ENCODE measurements around the gene POC1B.

Gene POC1B

DNA sequence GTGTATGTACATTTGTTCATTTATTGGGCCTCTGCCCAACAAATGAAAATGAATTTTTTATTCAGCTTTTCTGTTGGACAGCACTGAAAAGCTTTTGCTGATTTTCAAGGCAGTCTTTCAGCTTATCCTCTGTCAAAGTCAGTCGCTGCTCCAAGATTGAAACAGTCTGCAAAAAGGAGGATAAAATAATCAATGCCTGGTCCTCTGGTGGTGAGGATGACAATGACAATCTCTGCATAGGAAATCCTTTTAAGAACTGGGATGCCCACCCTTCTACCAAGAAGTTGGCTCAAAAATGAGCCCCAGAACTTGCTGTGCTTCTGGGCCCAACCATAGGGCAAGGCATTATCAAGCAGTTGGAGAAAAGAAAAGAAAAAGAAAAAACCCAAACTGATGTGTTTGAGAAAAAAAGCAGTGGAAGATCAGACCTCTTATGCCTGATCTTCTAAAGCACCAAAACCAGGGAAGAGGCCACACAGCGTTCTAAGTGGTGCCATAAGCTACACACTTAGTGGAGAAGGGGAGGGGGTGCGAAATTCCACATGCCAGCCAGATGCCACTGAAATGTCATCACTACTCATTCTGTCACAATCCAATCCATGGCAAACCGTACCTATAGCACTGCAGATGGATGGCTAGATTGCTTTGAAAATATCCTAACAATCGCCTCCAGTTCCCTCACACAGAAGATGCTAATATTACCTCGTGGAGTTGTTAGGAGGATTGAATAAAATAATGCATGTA is 104.6 kb downstream of the POC1B start:
- DNase-seq (ENCODE audit: low spot score), result no peak

DNA sequence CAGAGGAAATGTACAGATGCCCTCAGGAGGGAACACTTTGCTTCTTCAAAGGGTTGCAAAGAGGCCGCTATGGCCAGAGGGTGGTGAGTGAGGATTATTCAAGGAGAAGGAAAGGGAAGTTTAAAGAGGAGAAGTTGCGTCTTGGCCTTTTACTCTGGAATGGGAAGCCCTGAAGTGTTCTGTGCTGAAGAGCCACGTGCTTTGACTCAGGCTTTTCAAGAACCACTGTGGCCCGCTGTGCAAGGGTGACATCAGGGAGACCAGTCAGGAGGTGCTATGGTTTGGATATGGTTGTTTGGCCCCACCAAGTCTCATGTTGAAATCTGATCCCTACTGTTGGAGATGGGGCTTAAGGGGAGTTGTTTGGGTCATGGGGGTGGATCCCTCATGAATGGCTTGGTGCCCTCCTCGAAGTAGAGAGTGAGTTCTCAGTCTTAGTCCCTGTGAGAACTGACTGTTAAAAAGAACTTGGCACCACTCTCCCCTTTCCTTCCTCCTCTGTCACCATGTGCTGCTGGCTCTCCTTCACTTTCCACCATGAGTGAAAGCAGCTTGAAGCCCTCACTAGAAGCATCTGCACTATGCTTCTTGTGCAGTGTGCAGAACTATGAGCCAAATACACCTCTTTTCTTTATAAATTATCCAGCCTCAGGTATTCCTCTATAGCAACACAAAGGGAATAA is 107.5 kb downstream of the POC1B start:
- no peak for DNase-seq (ENCODE audit: low spot score)

DNA sequence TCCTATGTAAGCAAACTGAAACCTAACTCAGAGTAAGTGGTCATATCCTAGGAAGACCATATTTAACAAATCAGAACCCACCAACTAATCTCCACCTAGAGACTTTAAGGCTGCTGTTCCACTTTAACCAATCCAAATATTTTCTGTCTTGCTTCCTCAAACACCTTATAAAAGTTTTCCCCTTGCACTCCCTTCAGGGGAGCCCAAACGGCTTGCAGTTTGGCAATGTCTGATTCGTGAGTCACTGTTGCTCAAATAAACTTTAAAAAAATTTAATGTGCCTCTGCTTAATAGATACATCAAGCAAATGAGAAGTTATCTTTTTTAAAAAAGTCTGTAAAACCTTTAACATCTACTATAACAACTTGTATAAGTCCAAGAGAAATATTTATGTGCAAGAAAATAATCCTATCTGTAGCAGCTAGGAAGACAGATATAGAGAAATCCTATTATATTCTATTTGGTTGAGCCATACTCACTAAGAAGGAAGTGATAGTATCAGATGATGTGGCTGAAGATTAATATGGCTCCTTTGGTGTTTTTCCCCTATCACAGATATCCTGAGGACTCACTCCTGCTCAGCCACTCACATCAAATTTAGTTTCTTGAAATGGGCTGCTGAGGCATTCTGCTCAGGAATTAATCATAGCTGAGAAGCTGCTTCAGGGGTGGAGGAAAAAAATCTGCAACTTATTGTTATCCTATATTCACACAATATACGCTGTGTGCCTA is 108.4 kb downstream of the POC1B start:
- no peak for DNase-seq (ENCODE audit: low spot score)

DNA sequence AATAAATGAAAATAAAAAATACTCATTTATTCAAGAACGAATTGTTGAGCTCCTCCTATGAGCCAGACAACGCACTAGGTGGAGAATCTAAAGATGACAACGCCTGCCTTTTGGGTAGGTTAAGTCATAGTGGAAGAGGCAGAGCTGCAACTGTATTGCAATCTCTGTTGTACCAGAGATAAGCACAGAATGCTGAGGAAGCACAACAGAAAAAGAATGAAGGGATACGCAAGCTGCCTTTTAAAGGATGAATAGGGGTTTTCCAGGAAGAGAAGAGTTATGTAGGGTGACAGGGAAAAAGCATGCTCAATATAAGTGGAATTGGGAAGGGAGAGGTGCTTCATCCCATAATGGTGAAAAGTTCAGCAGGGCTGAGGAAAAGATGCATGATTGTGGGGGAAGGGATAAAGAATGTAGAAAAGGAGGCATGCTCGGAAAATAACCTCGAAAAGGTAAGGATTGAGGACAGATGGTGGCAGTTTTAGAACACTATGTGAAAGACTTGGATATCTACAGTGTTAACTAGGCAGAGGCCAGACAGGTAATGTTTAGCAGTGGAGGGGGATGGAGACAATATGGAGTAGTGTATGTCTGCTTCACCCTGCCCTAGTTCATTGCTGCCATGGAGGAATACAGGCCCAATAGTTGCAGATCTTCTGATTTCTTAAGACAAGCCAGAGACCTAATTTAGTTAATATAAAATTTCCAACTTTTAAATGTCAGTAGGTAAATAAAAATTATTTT is 109.6 kb downstream of the POC1B start:
- no peak for DNase-seq (ENCODE audit: low spot score)

DNA sequence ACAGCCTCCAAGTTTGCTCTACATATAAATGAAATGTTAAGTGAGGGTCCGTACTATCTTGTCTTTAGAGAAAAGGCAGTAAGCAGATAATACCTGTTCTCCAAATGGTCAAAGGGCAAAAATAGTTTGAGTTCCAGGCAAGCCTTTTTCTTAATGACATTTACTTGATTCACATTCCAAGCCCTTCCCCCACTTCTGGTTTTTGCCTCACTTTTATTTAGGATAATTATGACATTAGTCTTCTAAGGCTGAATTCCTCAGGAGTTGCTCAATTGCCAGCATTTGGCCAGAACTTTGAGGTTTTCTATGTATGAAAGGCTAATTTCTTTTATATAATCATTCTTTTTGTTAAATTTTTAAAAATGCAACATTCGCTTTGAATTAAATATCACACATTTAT is 111.0 kb downstream of the POC1B start:
- DNase-seq (ENCODE audit: low spot score), result no peak

DNA sequence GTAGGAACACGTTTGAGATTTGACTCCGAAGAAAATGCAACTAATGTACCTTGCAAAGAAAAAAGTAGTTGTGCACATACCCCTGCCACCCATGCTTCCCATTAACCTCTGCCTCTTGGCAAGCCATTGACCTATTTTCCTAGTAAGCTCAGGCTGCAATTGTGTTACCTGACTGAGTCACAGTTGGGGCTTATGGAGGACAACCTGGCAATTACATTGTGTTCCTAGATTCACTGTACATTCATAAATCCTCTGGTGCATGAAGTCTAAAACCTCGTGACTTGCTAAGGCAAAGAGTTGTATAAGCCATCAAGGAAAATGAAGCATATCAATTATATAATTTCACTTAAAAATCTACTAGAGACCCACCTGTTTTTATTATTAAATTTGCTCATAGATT is 111.5 kb downstream of the POC1B start:
- DNase-seq (ENCODE audit: low spot score), result no peak

DNA sequence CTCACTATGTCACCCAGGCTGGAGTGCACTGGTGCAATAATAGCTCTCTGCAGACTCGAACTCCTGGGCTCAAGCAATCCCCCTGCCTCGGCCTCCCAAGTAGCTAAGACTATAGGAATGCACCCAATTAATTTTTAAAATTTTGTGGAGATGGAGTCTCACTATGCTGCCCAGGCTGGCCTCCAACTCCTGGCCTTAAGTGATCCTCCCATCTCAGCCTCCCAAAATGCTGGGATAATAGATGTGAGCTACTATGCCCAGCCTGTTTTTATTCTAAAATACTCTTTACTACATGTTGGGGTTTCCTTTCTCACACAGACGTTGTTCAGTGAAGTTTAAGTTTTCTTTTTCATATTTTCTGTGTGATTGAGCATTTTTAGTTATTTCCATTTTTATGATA is 112.6 kb downstream of the POC1B start:
- DNase-seq (ENCODE audit: low spot score), result no peak

DNA sequence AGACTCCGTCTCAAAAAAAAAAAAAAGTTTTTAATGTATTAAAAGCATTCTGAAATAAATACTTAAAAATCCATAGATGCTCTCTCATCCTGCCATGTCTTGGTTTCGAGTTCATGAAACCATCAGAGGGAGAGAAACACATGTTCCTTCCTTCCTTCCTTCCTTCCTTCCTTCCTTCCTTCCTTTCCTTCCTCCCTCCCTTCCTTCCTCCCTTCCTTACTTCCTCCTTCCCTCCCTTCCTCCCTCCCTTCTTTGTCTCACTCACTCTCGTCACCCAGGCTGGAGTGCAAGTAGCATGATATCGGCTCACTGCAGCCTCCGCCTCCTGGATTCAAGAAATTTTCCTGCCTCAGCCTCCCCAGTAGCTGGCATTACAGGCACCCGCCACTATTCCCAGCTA is 113.2 kb downstream of the POC1B start:
- DNase-seq (ENCODE audit: low spot score), result no peak

DNA sequence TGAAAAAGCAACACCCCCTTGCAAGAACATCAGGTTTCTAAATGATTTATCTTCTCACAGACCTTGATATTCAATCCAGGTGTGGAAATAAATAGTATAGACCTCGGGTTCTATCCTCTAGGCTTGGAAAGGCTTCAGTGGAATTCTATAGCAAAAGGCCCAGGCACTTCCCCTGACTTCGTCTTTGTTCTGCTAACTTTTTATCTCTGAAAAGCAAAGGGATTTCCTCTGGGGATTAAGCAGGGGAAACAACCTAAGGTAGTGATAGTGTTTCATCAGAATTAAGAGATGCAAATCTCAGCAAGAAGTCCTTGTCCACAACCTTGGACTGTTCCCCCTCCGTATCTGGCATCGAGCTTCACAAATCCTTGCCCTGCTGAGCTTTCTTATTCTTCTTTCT is 114.0 kb downstream of the POC1B start:
- no peak for DNase-seq (ENCODE audit: low spot score)

DNA sequence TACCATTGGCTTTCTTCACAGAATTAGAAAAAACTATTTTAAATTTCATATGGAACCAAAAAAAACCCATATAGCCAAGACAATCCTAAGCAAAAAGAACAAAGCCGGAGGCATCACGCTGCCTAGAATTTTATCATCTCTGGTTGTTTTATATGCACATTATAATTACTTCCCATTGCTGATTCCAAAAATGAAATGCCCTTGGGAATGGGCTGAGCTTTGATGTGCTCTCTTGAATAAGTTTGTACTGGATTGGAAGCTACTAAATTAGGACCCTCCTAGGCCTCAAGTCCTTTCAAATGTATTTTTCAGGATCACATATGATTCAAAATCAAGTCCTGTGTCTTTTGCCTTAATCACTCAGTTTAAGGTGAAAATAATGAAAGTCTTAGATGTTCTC is 114.6 kb downstream of the POC1B start:
- DNase-seq (ENCODE audit: low spot score), result no peak

DNA sequence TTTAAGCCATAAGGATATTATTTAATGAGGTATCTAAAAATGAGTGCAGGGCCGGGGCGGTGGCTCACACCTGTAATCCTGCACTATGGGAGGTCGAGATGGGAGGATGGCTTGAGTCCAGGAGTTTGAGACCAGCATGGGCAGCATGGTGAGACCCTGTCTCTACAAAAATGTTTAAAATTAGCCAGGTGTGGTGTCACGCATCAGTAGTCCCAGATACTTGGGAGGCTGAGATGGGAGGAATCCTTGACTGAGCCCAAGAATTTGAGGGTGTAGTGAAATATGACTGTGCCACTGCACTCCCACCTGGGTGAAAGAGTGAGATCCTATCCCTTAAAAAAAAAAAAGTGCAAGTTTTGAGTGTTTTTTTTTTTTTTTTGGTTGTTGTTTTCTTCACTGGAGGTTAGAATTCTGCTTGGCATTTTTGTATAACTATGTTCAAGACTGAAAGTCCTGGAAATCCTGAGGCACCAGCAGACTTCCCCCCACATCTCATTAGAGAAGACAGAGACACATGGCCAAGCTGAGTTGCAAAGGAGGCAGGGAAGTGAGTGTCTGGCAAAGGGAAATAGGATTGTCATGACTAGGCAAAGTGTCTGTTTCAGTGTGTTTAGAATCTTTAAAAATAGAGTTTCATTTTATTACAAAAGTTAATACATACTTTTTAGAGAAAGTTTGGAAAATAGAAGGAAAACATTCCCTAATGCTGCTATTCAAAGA is 120.1 kb downstream of the POC1B start:
- no peak for DNase-seq (ENCODE audit: low spot score)

DNA sequence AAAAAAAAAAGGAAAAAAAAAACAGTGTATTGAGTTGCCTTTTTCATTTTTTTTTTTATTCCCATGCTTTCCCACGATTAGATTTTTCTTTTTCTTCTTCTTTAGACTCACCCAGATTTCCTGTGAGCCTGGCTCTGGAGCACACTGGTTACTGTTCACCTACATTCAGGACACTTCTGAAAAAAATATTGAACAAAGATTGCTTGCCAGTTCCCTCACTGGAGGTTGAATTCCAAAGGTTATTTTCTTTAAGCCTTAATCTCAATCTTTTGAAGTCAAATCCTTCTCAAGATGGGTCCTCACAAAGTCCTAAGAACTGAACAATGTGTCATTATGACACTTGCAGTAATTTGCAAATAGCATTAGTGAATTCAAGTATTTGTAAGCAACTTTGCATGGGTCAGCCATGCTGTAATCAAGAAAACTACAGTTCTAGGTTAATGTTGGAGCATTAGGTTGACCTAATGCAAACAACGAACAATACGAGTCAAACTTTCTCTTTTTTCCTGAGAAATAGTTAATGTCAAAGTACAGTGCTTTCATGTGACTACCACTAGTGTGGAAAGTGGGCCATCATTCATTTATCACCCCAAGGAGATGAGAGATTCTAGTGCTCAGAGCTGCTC is 124.3 kb downstream of the POC1B start:
- DNase-seq (ENCODE audit: low spot score), result no peak

DNA sequence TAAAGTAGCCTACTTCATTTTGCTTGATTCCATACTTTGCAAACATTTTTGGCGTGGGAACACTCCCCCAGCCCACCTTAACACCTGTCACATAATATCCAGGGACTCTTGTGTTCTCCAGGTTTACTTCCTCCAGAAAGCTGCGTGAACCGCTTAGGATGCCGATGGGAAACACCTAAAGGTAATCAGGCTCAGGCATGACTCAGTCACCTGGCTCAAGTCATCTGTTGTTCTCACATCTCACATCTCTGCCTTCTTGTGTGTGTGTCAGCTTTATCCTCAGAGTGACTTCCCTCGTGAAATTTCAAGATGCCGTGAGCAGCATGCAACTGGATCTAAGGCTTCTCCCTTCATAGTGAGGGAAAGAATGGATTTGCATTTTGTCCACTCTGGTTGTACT is 125.4 kb downstream of the POC1B start:
- DNase-seq (ENCODE audit: low spot score), result no peak

DNA sequence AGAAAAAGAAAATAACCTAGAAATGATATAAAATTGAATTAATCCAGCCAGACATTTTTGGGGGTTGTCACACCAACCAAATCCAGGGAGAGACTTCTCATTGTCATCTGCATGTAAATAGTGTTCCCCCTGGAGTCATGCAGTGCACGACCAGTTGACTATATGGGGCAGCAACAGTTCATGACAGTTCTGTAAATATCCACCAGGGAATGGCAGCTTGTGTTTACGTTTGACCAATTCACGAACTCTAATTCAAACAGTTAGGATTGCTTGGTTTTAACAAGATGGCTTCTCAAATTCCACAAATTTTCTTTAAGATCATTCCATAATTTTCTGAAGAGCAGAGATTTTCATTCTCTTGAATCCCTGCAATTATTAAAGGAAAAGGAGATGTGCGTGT is 130.1 kb downstream of the POC1B start:
- DNase-seq (ENCODE audit: low spot score), result no peak

DNA sequence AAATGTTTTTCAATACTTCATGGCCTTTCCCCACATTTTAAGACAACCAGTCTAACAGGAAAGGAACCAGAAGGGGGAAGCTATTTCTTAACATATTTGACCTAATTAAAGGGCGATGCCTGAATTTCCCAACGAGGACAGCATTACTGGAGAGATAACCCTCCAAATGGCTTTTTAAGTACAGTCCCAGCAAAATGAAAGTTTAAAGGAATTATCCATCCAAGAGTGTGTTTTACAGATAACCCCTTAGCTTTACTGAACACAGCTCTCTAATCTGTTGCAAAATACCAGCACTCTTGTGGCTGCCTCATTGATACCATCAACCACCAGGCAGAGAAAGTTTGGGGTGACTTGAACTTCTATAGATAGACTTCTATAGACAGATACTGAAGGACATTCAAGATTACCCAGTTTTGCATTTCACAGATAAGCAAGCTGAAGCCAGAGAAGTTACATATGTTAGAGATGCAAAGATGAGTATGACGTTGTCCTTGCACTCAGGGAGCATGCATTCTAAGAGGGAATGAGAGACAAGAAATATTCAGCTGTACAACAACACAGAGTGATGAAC is 132.2 kb downstream of the POC1B start:
- no peak for DNase-seq (ENCODE audit: low spot score)

DNA sequence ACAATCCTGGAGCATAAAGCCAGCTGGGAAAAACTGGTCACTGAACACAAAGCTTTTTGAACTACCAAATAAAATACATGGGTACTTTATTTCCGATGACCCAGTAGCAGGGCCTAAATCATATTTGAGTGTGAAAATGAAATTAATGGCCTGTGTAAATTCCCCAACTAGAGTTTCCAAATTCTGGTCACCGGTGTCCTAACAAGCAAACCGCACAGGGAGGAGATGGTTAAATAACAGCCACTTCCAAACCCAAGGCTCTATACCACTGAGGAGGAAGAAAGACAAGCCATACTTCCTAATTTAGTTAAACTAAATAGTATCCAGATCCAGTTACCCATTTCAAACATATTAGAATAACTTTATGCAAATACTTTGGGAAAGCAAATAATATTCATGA is 133.5 kb downstream of the POC1B start:
- DNase-seq (ENCODE audit: low spot score), result no peak

DNA sequence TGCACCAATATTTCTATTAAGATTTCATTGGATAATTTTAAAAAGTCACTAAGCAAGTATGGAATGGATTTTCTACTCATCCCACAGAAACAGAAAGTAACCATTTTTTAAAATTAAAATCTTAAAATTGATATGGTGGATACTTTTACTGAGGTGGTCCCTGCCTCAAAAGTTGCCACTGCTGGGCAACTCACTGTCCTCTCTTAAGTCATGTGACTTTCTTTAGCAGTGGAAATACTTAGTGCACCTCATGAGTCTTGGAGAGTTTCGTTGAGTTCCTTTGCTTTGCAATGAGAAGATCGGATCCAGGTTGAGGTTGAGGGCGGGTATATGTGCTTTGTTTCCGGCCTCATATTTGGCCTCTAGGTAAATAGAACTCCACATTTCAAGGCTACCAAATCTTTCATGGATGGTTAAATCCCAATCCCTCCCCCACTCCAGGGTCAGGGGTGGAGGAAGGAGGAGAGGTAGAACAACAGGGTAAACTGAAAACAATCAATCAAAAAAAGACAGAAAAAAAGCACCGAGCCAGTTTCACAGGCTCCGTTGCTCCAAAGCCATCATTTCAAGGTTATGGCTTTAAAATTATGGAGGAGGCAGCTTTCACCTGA is 134.0 kb downstream of the POC1B start:
- no peak for DNase-seq (ENCODE audit: low spot score)

DNA sequence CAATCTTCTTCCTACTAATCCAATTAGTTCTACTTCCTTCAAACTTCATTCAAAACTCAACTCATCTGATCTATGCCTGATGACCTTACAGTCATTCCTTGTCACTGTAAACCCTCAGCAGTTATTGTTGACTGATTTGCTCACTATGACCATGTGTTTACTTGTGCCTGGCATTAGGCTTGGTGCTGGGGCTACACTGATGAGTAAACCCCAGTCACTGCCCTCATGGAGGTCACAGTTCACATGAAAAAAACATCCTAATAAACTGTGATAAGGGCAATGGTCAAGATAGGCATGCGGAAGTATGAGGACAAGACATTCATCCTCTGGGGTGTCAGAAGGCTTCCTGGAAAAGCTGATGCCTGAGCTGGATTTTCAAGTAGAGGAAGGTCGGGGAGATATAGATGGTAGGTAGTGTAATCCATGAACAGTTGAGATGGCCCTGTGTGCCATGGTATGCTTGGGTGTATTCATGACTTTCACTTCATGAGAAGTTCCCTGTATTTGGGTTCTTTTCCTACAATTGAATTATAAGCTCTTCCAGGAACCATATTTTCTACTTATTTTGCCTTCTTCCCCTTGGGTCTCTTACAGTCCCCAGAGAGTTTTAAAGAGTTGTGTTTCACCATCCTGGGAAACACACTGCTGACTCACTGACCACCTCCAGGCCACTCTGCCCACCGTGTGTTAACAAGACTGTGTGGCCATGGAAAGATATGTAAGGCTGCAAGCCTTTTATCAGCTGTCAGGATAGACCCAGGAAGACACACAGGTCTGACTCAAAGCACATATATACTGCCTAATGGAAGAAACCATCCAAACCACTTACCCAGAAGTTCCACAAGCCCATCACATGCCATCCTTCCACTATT is 134.8 kb downstream of the POC1B start:
- DNase-seq (ENCODE audit: low spot score), result no peak

Data from SK-N-DZ (cell line).